Coronary artery (tissue), 2 donors: ENCODE results near the gene FOXM1.

Source experiments
- DNase-seq: peaks from one replicate; pipeline ENCODE4 v3.0.0-alpha.2; 2017; ENCODE audit warnings: low spot score
- H3K27ac ChIP-seq, 2 donors: fragments of 200-600 bp; sonication (generic); one replicate each; pipeline ENCODE4 v1.5.1; 2016 to 2019
- H3K4me3 ChIP-seq: fragments of 200-600 bp; sonication (generic); 2 replicates; pipeline ENCODE4 v1.5.1; 2016; ENCODE audit warnings: mild to moderate bottlenecking, moderate library complexity
- TF ChIP-seq, protein P1 (sequence below): fragments of 200-600 bp; sonication (generic); IDR thresholded peaks from one replicate; pipeline ENCODE4 v1.5.1; 2019; ENCODE audit warnings: antibody characterized with exemption

Gene FOXM1

DNA sequence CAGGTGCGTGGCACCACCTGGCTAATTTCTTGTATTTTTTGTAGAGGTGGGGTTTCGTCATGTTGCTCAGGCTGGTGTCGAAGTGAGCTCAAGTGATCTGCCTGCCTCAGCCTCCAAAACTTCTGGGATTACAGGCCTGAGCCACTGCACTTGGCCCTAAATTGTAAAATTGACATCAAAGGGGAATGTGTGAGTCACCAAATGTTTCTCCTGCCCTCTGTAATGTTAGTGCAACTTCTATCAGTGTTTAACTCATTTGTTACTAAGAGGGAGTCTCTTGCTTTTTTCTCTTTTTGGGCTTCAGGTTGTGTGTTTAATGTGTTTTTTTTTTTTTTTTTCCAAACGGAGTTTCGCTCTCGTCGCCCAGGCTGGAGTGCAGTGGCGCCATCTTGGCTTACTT is 16.0 kb upstream of the FOXM1 start:
- TF ChIP-seq, protein P1, sequence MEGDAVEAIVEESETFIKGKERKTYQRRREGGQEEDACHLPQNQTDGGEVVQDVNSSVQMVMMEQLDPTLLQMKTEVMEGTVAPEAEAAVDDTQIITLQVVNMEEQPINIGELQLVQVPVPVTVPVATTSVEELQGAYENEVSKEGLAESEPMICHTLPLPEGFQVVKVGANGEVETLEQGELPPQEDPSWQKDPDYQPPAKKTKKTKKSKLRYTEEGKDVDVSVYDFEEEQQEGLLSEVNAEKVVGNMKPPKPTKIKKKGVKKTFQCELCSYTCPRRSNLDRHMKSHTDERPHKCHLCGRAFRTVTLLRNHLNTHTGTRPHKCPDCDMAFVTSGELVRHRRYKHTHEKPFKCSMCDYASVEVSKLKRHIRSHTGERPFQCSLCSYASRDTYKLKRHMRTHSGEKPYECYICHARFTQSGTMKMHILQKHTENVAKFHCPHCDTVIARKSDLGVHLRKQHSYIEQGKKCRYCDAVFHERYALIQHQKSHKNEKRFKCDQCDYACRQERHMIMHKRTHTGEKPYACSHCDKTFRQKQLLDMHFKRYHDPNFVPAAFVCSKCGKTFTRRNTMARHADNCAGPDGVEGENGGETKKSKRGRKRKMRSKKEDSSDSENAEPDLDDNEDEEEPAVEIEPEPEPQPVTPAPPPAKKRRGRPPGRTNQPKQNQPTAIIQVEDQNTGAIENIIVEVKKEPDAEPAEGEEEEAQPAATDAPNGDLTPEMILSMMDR, result no peak

DNA sequence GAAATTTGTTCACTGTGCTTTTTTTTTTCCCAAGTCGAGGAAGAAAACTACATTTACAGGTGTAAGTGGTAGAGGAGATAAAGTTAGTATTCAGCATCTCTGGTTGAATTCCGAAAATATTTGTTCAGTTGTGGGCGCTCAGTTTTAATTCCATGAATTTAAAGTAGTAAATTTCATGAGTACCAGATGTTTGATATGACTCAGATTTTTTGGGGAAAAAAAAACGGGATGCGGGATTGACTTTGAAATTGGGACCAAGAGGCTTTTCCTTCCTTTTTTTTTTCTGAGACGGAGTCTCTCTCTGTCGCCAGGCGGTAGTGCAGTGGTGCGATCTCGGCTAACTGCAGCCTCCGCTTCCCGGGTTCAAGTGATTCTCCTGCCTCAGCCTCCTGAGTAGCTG is 15.3 kb upstream of the FOXM1 start:
- Histone ChIP-seq H3K27ac (no peak overlapping the region), H3K4me3 (peak overlapping the region; percentile 90)
- TF ChIP-seq, protein P1, result no peak
- no peak for DNase-seq

More for the DNA sequence above, 16.0 kb upstream of the FOXM1 start:
- Histone ChIP-seq H3K27ac (peak overlapping the region in 1 of 2 donors; percentile 64), H3K4me3 (peak overlapping the region; percentile 27)
- no peak for DNase-seq

DNA sequence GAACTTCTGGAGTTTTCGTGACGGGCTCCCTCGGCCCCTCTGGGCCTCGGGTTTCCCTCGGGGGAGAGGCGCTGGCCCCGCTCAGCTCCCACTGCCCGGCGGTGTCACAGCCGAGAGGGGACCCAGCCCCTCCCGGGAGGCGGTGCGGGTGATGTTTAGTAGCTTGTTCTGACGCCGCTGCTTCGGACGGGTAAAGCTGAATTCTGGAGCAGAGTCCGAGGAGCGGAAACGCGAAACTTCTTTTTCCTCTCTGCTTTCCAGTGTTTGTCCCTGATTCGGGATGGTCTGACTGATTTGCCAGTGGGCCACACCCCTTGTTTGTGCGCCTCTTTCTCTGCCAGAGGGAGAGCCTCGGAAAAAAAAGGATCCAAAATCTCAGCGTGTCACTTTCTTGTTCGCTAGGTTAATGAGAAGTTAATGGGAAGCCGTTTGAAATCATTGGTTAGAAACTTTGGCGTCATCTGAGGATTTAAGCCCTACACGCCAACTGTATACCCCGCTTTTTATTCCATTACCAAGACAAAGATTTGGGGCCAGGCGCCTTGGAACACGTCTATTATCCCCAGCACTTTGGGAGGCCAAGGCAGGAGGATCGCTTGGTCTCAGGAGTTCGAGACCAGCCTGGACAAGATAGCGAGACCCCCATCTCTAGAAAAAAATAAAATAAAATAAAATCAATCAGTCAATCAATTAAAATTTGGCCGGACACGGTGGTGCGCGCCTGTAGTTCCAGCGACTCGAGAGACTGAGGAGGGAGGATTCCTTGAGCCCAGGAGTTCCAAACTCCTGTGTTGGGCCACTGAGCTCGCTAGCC is 14.5 kb upstream of the FOXM1 start:
- TF ChIP-seq, protein P1, result no peak
- Histone ChIP-seq H3K4me3 (peak overlapping the region; percentile 90), H3K27ac (peak overlapping the region; percentile 98 to 99)
- peak; percentile 83 for DNase-seq

DNA sequence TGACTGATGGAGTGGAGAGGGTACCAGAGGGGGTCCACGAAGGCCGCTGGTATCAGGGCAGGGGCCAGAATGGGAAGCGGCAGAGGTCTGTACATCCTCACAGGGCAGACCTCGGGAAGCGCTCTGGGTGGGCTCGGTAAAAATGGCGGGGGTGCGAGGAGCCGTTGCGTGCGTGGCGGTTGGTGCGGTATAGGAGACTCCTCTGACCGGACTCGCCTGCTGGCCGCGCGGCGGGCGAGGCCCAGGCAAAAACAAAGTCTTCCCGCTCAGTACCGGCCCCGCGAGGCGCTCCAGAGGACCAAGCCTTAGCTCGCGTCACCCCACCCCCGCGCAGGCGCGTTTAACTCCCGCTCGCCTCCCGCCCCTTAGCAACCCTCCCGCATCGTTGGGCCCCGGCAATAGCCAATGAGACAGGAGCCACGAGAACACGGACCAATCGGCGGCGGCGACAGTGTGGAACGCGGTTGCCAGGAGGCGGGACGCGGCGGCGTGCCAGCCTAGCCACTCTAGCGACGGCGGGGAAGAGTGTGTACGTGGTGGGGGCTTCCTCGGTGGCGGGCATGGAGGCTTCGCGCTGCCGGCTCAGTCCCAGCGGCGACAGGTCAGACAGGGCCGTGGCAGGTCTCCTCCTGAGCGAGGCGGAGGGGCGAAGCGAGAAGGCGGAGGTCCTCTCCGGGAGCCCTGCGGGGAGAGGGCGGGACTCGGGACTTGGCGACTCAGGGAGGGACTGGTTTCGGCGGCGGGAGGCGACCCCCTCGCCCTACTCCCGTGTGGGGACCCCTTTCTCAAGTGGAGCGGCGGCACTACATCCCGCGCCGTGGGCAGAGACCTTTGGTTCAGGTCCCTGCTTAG is 13.6 kb upstream of the FOXM1 start, which contains the start of gene TULP3:
TULP3 (plus strand) TSS at position 504 of the 852 bp plus-strand sequence; CDS start at position 561, 57 bp downstream.
- DNase-seq, result peak; percentile 99
- Histone ChIP-seq H3K27ac (peak within 1 kb of the TSS; percentile 98 to 99), H3K4me3 (peak within 1 kb of the TSS; percentile 90)
- TF ChIP-seq, protein P1, result no peak

DNA sequence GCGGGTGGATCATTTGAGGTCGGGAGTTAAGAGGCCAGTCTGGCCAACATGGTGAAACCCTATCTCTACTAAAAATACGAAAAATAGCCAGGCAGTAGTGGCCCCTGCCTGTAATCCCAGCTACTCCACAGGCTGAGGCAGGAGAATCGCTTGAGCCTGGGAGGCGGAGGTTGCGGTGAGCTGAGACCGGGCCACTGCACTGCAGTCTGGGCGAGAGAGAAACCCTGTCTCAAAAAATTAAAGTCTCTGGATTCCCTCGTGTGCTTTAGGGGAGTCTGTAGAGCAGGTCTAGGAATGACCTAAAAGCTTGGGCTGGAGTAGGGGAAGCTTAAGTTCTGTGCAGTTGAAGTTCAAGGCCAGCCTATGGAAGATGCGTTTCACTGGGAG is 13.0 kb upstream of the FOXM1 start:
- TF ChIP-seq, protein P1, result no peak
- Histone ChIP-seq H3K27ac (peak overlapping the region; percentile 98 to 99), H3K4me3 (peak overlapping the region; percentile 90)
- no peak for DNase-seq

DNA sequence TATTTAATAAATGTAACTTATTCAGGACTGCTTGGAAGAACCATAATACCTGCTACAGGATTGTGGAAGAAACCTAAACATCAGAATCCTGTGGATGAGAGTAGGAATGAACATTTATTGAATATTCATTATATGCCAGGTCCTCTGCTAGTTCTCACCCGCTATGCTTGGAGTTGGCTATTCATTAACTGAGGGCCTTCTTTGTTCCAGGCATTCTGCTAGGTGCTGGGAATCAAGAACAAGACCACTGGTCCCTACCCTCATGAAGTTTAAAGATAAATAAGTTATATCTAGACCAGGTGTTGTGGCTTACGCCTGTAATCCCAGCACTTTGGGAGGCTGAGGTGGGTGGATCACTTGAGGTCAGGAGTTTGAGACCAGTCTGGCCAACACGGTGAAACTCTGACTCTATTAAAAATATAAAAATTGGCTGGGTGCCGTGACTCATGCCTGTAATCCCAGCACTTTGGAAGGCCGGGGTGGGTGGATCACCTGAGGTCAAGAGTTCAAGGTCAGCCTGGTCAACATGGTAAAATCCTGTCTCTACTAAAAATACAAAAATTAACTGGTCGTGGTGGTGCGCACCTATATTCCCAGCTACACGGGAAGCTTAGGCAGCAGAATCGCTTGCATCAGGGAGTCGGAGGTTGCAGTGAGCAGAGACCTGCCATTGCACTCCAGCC is 9.9 kb upstream of the FOXM1 start:
- Histone ChIP-seq H3K27ac (no peak overlapping the region), H3K4me3 (no peak overlapping the region)
- no peak for DNase-seq
- TF ChIP-seq, protein P1, result no peak
